ENCODE results near the gene SELPLG. TPM values are rescaled to one million over a fixed set of nuclear protein-coding genes. Genes with fewer than 3 reads are reported as not detected.
A peak's percentile ranks its signal among the peaks of the same experiment; 100 is the strongest.

Gene SELPLG
- total and polyA plus RNA-seq, 2 of the 4 experiments (the other 2 are of a cell fraction), result 3.2 to 10.8 TPM

GRCh38 chr12:108612788-108613282 is 20.9 kb downstream of the SELPLG start:
- CTCF ChIA-PET, result interaction anchor here (0.6 kb wide), 1 partner anchor 39 kb away, joined by 8 read pairs; no protein-coding TSS in a partner anchor
- H3K4me3 ChIP-seq (ENCODE audit: insufficient read depth, low read depth, low read length), result no peak overlapping the region
- H3K9ac ChIP-seq (ENCODE audit: low read depth, low read length), result no peak overlapping the region
- peaks cover 3% of the 10 kb centered on the region; the same call in 1 of the 2 replicates for H3K9me3 ChIP-seq (ENCODE audit: control insufficient read depth, insufficient read depth, low read length)
- H4K20me1 ChIP-seq (ENCODE audit: insufficient read depth, low read length), result no peaks in the 10 kb centered on the region
- H2BK20ac ChIP-seq (ENCODE audit: low read depth, low read length), result peak overlapping the region; percentile 52
- H3K18ac ChIP-seq (ENCODE audit: low read depth, low read length), result no peak overlapping the region
- H3K4me1 ChIP-seq (ENCODE audit: control insufficient read depth, insufficient read depth, low read length), result peaks cover 16% of the 10 kb centered on the region
- no peak overlapping the region for H4K5ac ChIP-seq (ENCODE audit: low read depth, low read length)
- in situ Hi-C loops (cut with MboI; ENCODE audit: low sequenced_read_pairs) (no loop called here), intact Hi-C loops (cut with micrococcal nuclease) (no loop called here), dilution Hi-C loops (cut with HindIII; ENCODE audit: low sequenced_read_pairs, unreplicated experiment) (no loop called here)
- no peak overlapping the region for H2BK15ac ChIP-seq (ENCODE audit: low read depth, low read length)
- no peak overlapping the region for H3K56ac ChIP-seq (ENCODE audit: extremely low read depth, insufficient read depth, low read length)
- 0 out of 2 replicates have a peak overlapping the region, but pooled peaks have one; percentile 32 for H3K4ac ChIP-seq (ENCODE audit: low read depth, low read length)
- DNase-seq (no peak), ATAC-seq (ENCODE audit: low read depth) (no peak)
- no peaks in the 10 kb centered on the region for H3K27me3 ChIP-seq (ENCODE audit: control insufficient read depth, insufficient read depth, low read length)
- H2AK5ac ChIP-seq (ENCODE audit: low read depth, low read length), result peak overlapping the region; percentile 28; the same call in 1 of the 2 replicates
- 89% methylated on average over 5 of the region's 8 CpGs; no CpG with 5 or more reads in 1 of the 2 experiments for WGBS, 2 experiments (ENCODE audit: extremely low coverage in 2 of 2, insufficient read length in 1 of 2)
- H3K14ac ChIP-seq (replicated peaks; ENCODE audit: low read depth, low read length), result no peak overlapping the region
- TF ChIP-seq ELK1 (IDR thresholded peaks at IDR 0.05; ENCODE audit: borderline replicate concordance, low read depth, low read length) (no peak), MAZ (IDR thresholded peaks at IDR 0.05; ENCODE audit: borderline replicate concordance, low read depth, low read length) (no peak), BHLHE40 (IDR thresholded peaks at IDR 0.05; ENCODE audit: low read depth, low read length) (no peak), RCOR1 (IDR thresholded peaks at IDR 0.05; ENCODE audit: insufficient replicate concordance, low read length) (no peak), NFE2L2 (IDR thresholded peaks at IDR 0.05; ENCODE audit: low read depth, low read length) (no peak), RFX5 (IDR thresholded peaks at IDR 0.05; ENCODE audit: low read depth, low read length) (no peak), USF2 (IDR thresholded peaks at IDR 0.05; ENCODE audit: low read depth, low read length) (no peak), CTCF (conservative IDR thresholded peaks at IDR 0.05; ENCODE audit: low read depth, low read length) (no peak), MXI1 (IDR thresholded peaks at IDR 0.05; ENCODE audit: borderline replicate concordance, low read depth, low read length) (no peak), POLR2A (IDR thresholded peaks at IDR 0.05; ENCODE audit: low read depth, low read length) (no peak)
- peak overlapping the region; percentile 23; the same call in 1 of the 2 replicates for H4K91ac ChIP-seq (ENCODE audit: insufficient read depth, low read depth, low read length)
- no peak overlapping the region for H3K23ac ChIP-seq (ENCODE audit: low read depth, low read length)
- no peak overlapping the region for H2BK5ac ChIP-seq (ENCODE audit: low read depth, low read length, poor library complexity, severe bottlenecking)
- no peak overlapping the region for H3K4me2 ChIP-seq (ENCODE audit: low read depth, low read length)
- no peaks in the 10 kb centered on the region for H3K36me3 ChIP-seq (ENCODE audit: control insufficient read depth, insufficient read depth, low read length)
- no TSS peak for BruUV-seq (replicated peaks)
- no peak overlapping the region for H3K27ac ChIP-seq (ENCODE audit: insufficient read depth, low read length)
- no peak overlapping the region for H2AK9ac ChIP-seq (replicated peaks; ENCODE audit: low read depth, low read length, poor library complexity)
- peaks cover 6% of the 10 kb centered on the region; the same call in 1 of the 2 replicates for H3K9me1 ChIP-seq (ENCODE audit: insufficient read depth, low read length)
- POLR2A ChIA-PET (ENCODE audit: unreplicated experiment), result no interaction called here
- peak overlapping the region; percentile 42 for H2BK120ac ChIP-seq (ENCODE audit: low read depth, low read length)
- peaks cover 0 to 5% of the 10 kb centered on the region in 2 experiments; a peak in 1 of 4 replicates for H3K79me1 ChIP-seq (ENCODE audit: low read depth in 1 of 2, low read length in 2 of 2)
- H2AFZ ChIP-seq (replicated peaks; ENCODE audit: low read length, poor library complexity), result no peak overlapping the region
- no peak overlapping the region for H4K8ac ChIP-seq (ENCODE audit: low read depth in 2 of 2, low read length in 2 of 2)

Data from IMR-90 (cell line).